ENCODE results near the gene XRCC6.
A peak's percentile ranks its signal among the peaks of the same experiment; 100 is the strongest.
"Not testable (repeated sequence)": the region's sequence is repeated elsewhere in the genome, so short reads cannot be mapped to it uniquely, and the experiment has no call there.

The XRCC6 gene

GRCh38 chr22:41598891-41599635, 22.0 kb upstream of the XRCC6 start:
- DNase-seq (ENCODE audit: low read depth in 2 of 2), result no peak

GRCh38 chr22:41600976-41601375, 20.1 kb upstream of the XRCC6 start:
- no peak for DNase-seq (ENCODE audit: low read depth in 2 of 2)

- no peak for DNase-seq (ENCODE audit: low read depth in 2 of 2)
Measured at GRCh38 chr22:41603873-41604332, 17.2 kb upstream of the XRCC6 start.

DNA sequence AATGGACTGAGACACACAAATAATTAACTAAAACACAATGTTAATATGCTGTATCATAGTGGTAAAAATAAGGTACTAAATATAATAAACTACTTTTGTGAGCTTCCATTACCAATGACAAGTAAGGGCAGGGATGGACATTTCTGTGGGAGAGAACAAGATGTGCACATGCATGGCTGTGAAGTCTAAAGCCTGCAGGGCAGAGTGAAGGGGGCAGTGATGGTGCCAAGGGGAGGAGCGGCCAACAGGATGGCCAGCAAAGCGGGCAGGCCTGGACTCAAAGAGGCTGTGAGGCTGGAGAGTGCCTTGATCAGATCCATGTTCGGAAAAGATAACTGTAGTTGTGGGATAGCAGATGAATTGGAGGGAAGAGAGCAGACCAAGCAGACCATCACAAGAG, 12.7 kb upstream of the XRCC6 start:
- DNase-seq (ENCODE audit: low read depth in 2 of 2), result no peak

- no peak for DNase-seq (ENCODE audit: low read depth in 2 of 2)
Measured at GRCh38 chr22:41612603-41613306, 8.3 kb upstream of the XRCC6 start.

DNA sequence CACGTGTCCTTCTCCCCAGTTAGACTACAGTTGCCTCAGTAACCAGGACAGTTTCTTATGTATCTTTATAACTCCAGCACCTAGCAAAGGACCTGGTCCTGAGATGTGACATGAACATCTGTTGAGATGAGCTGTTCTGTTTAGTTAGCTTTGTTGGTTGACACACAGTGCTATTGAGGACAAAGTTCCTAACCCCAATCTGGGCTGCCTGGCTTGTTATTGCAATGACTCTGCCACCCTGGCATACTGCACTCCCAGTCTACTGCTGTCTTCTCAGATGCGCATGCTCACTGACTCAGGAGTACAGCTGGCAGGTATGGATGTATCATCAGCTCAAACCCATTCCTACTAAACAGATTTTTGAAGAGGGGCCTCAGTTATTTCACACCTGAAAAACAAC, 7.6 kb upstream of the XRCC6 start:
- DNase-seq (ENCODE audit: low read depth in 2 of 2), result no peak

- no peak for DNase-seq (ENCODE audit: low read depth in 2 of 2)
Measured at GRCh38 chr22:41619979-41620588, 1.0 kb upstream of the XRCC6 start.

- peak in 1 of 2 donors; percentile 5 for DNase-seq (ENCODE audit: low read depth in 2 of 2)
Measured at GRCh38 chr22:41620589-41621098, 451 bp upstream of the XRCC6 start, which contains the start of gene DESI1. Gene DESI1, minus strand, starts transcription at chr22:41621043. Its CDS starts 204 bp downstream, at chr22:41620839.

DNA sequence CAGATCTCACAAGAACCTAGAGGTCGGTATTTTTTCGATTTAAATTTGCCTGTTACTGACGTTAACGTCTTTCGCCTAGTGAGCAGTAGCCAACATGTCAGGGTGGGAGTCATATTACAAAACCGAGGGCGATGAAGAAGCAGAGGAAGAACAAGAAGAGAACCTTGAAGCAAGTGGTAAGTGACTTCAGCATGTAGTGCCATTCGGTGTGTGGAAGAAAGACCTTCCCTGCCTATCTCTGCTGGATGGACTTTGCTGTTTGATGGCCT, 750 bp downstream of the XRCC6 start:
- DNase-seq (ENCODE audit: low read depth in 2 of 2), result no peak

GRCh38 chr22:41625577-41625976, 4.5 kb downstream of the XRCC6 start:
- no peak for DNase-seq (ENCODE audit: low read depth in 2 of 2)

GRCh38 chr22:41631115-41631514, 10.0 kb downstream of the XRCC6 start:
- DNase-seq (ENCODE audit: low read depth in 2 of 2), result not testable (repeated sequence)

DNA sequence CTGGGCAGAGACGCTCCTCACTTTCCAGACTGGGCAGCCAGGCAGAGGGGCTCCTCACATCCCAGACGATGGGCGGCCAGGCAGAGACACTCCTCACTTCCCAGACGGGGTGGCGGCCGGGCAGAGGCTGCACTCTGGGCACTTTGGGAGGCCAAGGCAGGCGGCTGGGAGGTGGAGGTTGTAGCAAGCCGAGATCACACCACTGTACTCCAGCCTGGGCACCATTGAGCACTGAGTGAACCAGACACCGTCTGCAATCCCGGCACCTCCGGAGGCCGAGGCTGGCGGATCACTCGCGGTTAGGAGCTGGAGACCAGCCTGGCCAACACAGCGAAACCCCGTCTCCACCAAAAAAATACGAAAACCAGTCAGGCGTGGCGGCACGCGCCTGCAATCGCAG, 10.5 kb downstream of the XRCC6 start:
- DNase-seq (ENCODE audit: low read depth in 2 of 2), result not testable (repeated sequence)

- DNase-seq (ENCODE audit: low read depth in 2 of 2), result not testable (repeated sequence)
Measured at GRCh38 chr22:41634610-41635009, 13.5 kb downstream of the XRCC6 start.

DNA sequence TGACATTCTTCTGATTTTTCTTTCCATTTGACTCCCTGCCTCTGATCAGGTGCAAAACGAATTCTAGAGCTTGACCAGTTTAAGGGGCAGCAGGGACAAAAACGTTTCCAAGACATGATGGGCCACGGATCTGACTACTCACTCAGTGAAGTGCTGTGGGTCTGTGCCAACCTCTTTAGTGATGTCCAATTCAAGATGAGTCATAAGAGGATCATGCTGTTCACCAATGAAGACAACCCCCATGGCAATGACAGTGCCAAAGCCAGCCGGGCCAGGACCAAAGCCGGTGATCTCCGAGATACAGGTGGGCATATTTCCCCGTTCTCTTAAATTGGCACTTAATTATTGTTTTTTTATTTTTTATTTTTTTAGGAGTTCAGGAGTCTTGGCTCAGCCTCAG, 15.4 kb downstream of the XRCC6 start:
- DNase-seq (ENCODE audit: low read depth in 2 of 2), result no peak

- not testable (repeated sequence) for DNase-seq (ENCODE audit: low read depth in 2 of 2)
Measured at GRCh38 chr22:41637623-41638022, 16.5 kb downstream of the XRCC6 start.

GRCh38 chr22:41638124-41638523, 17.0 kb downstream of the XRCC6 start:
- no peak for DNase-seq (ENCODE audit: low read depth in 2 of 2)

DNA sequence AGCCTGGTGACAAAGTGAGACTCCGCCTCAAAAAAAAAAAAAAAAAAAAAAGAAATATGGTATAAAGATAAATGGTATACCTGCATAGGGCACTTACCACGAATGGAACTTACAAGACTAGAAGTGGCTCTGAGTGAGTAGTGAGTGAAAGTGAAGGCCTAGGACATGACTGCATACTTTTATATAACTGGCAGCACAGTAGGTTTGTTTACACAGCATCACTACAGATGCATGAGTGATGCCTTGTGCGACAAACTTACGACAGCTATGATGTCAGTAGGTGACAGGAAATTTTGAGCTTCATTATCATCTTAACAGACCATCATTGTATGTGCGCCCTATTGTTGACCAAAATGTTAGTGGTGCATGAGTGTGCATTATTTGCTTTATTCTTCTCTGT, 17.7 kb downstream of the XRCC6 start:
- DNase-seq (ENCODE audit: low read depth in 2 of 2), result no peak

DNA sequence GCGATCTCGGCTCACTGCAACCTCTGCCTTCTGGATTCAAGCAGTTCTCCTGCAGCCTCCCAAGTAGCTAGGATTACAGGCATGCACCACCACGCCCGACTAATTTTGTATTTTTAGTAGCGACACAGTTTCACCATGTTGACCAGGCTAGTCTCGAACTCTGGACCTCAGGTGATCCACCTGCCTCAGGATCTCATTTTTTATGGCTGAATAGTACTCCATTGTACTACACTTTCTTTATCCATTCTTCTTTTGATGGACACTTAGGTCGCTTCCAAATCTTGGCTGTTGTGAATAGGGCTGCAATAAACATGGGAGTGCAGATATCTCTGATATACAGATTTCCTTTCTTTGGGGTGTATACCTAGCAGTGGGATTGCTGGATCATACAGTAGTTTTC, 20.8 kb downstream of the XRCC6 start:
- DNase-seq (ENCODE audit: low read depth in 2 of 2), result no peak

- DNase-seq (ENCODE audit: low read depth in 2 of 2), result no peak
Measured at GRCh38 chr22:41642331-41643110, 21.4 kb downstream of the XRCC6 start.

- no peak for DNase-seq (ENCODE audit: low read depth in 2 of 2)
Measured at GRCh38 chr22:41647771-41648170, 26.7 kb downstream of the XRCC6 start.

GRCh38 chr22:41648432-41648831, 27.3 kb downstream of the XRCC6 start:
- no peak for DNase-seq (ENCODE audit: low read depth in 2 of 2)

DNA sequence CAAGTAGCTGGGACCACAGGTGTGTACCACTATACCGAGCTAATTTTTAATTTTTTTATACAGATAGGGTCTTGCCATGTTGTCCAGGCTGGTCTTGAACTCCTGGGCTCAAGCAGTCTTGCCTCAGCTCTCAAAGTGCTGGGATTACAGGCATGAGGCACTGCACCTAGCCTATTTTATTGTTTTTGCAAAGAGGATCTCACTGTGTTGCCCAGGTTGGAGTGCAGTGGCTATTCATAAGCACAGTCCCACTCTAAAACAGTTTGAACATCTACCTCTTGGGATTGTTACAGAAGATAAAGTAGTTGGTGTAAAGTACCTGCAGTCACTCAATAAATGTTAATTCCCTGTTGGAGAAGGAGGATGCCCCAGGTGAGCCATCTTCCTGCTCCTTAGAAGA, 29.1 kb downstream of the XRCC6 start:
- no peak for DNase-seq (ENCODE audit: low read depth in 2 of 2)

Measured in stimulated activated CD8-positive, alpha-beta memory T cell treated with anti-CD3 and anti-CD28 coated beads, Interleukin-7, amount 100 ng/mL, for 1 hour (primary cell).